ENCODE results near the gene UNC79.
"Not testable (repeated sequence)": the region's sequence is repeated elsewhere in the genome, so short reads cannot be mapped to it uniquely, and the experiment has no call there.

UNC79 gene

DNA sequence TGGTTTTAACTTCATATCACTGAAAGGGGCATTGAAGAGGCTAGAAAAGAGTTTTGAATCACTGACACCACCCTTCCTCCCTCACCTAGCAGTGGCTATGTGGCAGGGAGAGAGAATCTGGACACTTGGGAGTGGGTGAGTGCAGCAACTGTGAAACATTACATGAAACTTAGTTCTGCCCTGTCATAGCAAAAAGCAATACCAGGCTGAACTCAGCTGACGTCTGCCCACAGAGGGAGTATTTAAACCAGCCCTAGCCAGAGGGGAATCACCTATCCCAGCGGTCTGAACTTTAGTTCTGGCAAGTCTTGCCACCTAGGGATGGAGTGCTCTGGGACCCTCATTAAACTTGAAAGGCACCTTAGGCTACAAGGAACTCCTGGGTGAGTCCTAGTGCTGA is 20.7 kb upstream of the UNC79 start:
- TF ChIP-seq, protein P1, sequence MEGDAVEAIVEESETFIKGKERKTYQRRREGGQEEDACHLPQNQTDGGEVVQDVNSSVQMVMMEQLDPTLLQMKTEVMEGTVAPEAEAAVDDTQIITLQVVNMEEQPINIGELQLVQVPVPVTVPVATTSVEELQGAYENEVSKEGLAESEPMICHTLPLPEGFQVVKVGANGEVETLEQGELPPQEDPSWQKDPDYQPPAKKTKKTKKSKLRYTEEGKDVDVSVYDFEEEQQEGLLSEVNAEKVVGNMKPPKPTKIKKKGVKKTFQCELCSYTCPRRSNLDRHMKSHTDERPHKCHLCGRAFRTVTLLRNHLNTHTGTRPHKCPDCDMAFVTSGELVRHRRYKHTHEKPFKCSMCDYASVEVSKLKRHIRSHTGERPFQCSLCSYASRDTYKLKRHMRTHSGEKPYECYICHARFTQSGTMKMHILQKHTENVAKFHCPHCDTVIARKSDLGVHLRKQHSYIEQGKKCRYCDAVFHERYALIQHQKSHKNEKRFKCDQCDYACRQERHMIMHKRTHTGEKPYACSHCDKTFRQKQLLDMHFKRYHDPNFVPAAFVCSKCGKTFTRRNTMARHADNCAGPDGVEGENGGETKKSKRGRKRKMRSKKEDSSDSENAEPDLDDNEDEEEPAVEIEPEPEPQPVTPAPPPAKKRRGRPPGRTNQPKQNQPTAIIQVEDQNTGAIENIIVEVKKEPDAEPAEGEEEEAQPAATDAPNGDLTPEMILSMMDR (conservative IDR thresholded peaks at IDR 0.05; ENCODE audit: low read depth, low read length) = no peak
- H3K4me3 ChIP-seq (ENCODE audit: low read depth, low read length) = no peak overlapping the region
- DNase-seq (ENCODE audit: low read depth) = no peak

DNA sequence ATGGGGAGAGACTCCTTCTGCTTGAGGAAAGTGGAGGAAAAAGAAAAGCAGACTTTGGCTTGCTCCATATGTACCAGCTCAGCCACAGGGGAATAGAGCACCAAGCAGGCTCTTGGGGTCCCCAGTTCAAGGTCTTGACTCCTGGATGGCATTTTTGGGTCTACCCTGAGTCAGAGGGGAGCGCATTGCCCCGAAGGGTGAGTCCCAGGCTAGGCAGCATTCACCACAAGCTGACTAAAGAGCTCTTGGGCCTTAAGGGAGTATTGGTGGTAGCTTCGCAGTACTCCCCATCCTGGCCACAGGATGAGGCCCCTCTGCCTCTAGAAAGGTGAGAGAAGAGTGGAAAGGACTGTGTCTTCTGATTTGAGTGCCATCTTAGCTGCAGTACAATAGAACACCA is 19.8 kb upstream of the UNC79 start:
- H3K4me3 ChIP-seq (ENCODE audit: low read depth, low read length) = no peak overlapping the region
- TF ChIP-seq, protein P1 (conservative IDR thresholded peaks at IDR 0.05; ENCODE audit: low read depth, low read length) = no peak
- no peak for DNase-seq (ENCODE audit: low read depth)

- DNase-seq (ENCODE audit: low read depth); H3K4me3 ChIP-seq (ENCODE audit: low read depth, low read length): not testable (repeated sequence)
Measured at GRCh38 chr14:93425136-93425535, 5.6 kb upstream of the UNC79 start.

DNA sequence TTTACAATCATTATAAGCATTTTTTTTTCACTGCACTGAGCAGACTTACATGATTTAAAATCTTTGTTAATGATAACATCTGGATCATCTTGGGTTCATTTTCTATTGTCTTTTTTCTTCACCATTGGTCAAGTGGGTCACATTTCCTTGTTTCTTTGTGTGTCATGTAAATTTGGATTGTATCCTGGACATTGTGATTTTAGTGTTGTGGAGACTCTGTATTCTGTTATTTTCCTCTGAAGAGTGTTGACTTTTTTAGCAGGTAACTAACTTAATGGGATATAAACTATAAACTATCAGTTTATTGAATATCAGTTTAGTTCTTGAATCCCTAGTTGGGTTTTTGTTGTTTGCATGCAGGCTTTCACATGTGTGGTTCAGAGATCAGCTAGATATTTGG is 4.0 kb upstream of the UNC79 start:
- H3K4me3 ChIP-seq (ENCODE audit: low read depth, low read length) = no peak overlapping the region
- TF ChIP-seq, protein P1 (conservative IDR thresholded peaks at IDR 0.05; ENCODE audit: low read depth, low read length) = no peak
- DNase-seq (ENCODE audit: low read depth) = no peak

DNA sequence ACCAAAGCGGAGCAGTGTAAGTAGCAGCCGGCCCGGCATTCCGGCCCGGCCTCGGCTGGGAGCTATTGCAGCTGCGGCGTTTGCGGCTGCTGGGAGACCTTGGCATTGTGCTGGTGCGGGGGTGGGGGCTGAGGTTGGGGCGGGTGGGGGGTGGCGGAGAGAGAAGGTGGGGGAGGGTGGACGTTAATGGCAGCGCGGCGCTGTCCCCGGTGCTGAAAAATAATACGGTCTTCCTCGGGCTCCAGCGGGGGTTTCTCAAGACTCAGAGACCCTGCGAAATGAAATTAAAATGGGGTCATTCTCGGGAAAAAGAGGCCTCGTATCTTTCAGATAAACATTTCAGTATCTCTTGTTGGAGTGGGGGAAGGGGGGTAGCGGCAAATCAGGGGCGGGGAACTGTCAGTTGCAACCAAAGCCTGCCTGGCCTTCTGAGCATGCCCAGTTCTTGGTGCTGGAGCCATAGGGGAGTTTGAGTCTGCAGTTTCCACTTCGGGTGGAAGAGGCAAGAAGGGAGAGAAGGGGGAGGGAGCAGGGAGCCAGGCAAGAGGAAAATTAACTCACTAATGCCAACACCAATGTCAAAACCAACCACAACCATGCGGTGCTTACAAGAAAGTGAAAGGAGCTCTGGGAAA is 414 bp downstream of the UNC79 start:
- TF ChIP-seq, protein P1 (conservative IDR thresholded peaks at IDR 0.05; ENCODE audit: low read depth, low read length) = no peak
- peak; percentile 6 for DNase-seq (ENCODE audit: low read depth)
- peak overlapping the region; percentile 7 for H3K4me3 ChIP-seq (ENCODE audit: low read depth, low read length)

GRCh38 chr14:93454224-93454623 is 23.5 kb downstream of the UNC79 start:
- DNase-seq (ENCODE audit: low read depth) = no peak
- TF ChIP-seq, protein P1 (conservative IDR thresholded peaks at IDR 0.05; ENCODE audit: low read depth, low read length) = no peak
- H3K4me3 ChIP-seq (ENCODE audit: low read depth, low read length) = no peak overlapping the region

DNA sequence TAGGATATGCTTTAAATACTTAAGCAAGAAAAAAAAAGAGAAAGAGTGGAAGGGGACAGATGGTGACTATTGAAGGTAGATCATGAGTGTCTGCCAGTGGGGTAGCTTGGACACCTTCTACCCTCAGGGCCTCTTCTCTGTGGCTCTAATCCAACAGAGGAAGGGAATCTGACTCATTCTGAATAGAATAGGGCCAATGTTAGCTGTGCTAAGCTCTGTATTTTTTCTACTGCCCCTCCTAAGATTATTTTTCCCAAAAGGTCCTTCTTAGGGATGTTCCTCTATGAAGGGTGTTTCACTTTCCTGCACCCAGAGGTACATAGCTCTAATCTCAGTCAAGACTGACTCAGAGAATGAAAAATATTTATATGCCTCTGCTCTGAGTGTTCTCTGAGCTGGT is 25.6 kb downstream of the UNC79 start:
- TF ChIP-seq, protein P1 (conservative IDR thresholded peaks at IDR 0.05; ENCODE audit: low read depth, low read length) = no peak
- DNase-seq (ENCODE audit: low read depth) = no peak
- H3K4me3 ChIP-seq (ENCODE audit: low read depth, low read length) = no peak overlapping the region
